Measurements from ENCODE around the gene AHCYL1.
A peak's percentile ranks its signal among the peaks of the same experiment; 100 is the strongest.
"Not testable (repeated sequence)": the region's sequence is repeated elsewhere in the genome, so short reads cannot be mapped to it uniquely, and the experiment has no call there.

The AHCYL1 gene

DNA sequence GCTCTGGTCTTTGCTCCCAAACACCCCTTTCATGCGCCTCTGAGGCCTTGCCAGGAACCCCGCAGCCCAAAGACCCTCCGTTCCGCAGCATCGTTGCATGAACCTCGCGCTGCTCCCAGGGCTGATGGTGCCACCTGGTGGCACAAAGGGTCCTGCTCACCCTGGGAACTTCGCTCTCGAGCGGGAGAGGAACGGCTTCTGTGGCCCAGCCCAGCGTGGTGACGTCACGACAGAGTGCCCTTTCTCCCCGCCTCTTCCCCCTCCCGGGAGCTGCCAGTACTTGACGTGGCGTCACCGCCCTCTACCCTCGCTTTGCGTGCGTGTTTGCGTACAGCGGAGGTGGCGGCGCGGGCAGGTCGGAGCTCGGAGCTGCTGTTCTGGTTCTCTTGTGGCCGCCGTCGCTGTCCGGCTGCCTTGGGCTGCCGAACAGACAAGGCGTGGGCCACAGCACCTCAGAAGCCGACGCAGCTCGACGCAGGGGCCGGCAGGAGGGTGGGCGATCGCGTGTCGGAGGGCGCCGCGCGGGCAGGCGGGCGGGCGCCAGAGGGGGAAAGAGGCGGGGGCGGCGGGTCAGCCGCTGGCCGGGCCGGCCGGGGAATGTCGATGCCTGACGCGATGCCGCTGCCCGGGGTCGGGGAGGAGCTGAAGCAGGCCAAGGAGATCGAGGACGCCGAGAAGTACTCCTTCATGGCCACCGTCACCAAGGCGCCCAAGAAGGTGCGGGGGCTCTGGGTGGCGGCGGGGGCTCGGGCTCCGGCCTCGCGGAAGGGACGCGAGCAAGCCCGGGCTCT lies at the start of gene AHCYL1:
TSS of gene AHCYL1 (plus strand) at position 310 of the 791 bp plus-strand sequence. CDS start at position 598, 288 bp downstream.
- Histone ChIP-seq H3K9me3 (ENCODE audit: control insufficient read depth, low read depth, low read length) (no peaks in the 10 kb centered on the region), H3K36me3 (ENCODE audit: control insufficient read depth, low read depth, low read length) (no peaks in the 10 kb centered on the region), H3K27me3 (ENCODE audit: control insufficient read depth, insufficient read depth, low read length) (no peaks in the 10 kb centered on the region), H3K27ac (ENCODE audit: low read length) (peak within 1 kb of the TSS; percentile 27), H3K4me1 (ENCODE audit: control insufficient read depth, low read depth, low read length) (peaks cover 19% of the 10 kb centered on the region), H3K9ac (ENCODE audit: low read length) (peak within 1 kb of the TSS; percentile 86), H3K4me3 (ENCODE audit: low read length) (peak within 1 kb of the TSS; percentile 90)

- H3K9me3 ChIP-seq (ENCODE audit: control insufficient read depth, low read depth, low read length) = no peaks in the 10 kb centered on the region
- no peak overlapping the region for H3K27ac ChIP-seq (ENCODE audit: low read length)
- no peaks in the 10 kb centered on the region for H3K27me3 ChIP-seq (ENCODE audit: control insufficient read depth, insufficient read depth, low read length)
- peaks cover 7% of the 10 kb centered on the region for H3K4me1 ChIP-seq (ENCODE audit: control insufficient read depth, low read depth, low read length)
- no peaks in the 10 kb centered on the region for H3K36me3 ChIP-seq (ENCODE audit: control insufficient read depth, low read depth, low read length)
- H3K4me3 ChIP-seq (ENCODE audit: low read length) = no peak overlapping the region
- no peak overlapping the region for H3K9ac ChIP-seq (ENCODE audit: low read length)
Observed at GRCh38 chr1:109935451-109935900, 49.1 kb upstream of the AHCYL1 start.

DNA sequence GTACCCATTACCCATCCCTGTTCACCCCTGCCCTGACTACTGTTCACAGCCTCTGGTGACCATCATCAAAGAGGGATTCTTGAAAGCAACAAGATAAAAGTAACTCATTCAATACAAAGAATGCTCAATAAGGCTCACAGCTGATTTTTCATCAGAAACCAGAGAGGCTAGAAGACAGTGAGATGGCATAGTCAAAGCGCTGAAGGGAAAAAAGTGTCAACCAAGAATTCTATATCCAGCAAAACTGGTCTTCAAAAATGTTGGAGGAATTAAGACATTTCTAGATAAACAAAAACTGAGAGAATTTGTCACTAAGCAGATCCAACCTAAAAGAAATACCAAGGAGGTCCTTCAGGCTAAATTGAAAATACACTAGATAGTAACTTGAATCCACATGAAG lies 46.8 kb upstream of the AHCYL1 start:
- Histone ChIP-seq H3K4me3 (ENCODE audit: low read length) (no peak overlapping the region), H3K4me1 (ENCODE audit: control insufficient read depth, low read depth, low read length) (no peaks in the 10 kb centered on the region), H3K9me3 (ENCODE audit: control insufficient read depth, low read depth, low read length) (no peaks in the 10 kb centered on the region), H3K27me3 (ENCODE audit: control insufficient read depth, insufficient read depth, low read length) (no peaks in the 10 kb centered on the region), H3K36me3 (ENCODE audit: control insufficient read depth, low read depth, low read length) (no peaks in the 10 kb centered on the region), H3K27ac (ENCODE audit: low read length) (no peak overlapping the region), H3K9ac (ENCODE audit: low read length) (no peak overlapping the region)

GRCh38 chr1:109938556-109938955 lies 46.0 kb upstream of the AHCYL1 start:
- Histone ChIP-seq H3K9ac (ENCODE audit: low read length) (no peak overlapping the region), H3K4me3 (ENCODE audit: low read length) (no peak overlapping the region), H3K9me3 (ENCODE audit: control insufficient read depth, low read depth, low read length) (no peaks in the 10 kb centered on the region), H3K27ac (ENCODE audit: low read length) (no peak overlapping the region), H3K4me1 (ENCODE audit: control insufficient read depth, low read depth, low read length) (no peaks in the 10 kb centered on the region), H3K27me3 (ENCODE audit: control insufficient read depth, insufficient read depth, low read length) (no peaks in the 10 kb centered on the region), H3K36me3 (ENCODE audit: control insufficient read depth, low read depth, low read length) (no peaks in the 10 kb centered on the region)

GRCh38 chr1:109942434-109942833 lies 42.1 kb upstream of the AHCYL1 start:
- no peaks in the 10 kb centered on the region for H3K36me3 ChIP-seq (ENCODE audit: control insufficient read depth, low read depth, low read length)
- H3K4me3 ChIP-seq (ENCODE audit: low read length) = no peak overlapping the region
- H3K27me3 ChIP-seq (ENCODE audit: control insufficient read depth, insufficient read depth, low read length) = no peaks in the 10 kb centered on the region
- no peaks in the 10 kb centered on the region for H3K9me3 ChIP-seq (ENCODE audit: control insufficient read depth, low read depth, low read length)
- no peak overlapping the region for H3K27ac ChIP-seq (ENCODE audit: low read length)
- H3K4me1 ChIP-seq (ENCODE audit: control insufficient read depth, low read depth, low read length) = no peaks in the 10 kb centered on the region
- H3K9ac ChIP-seq (ENCODE audit: low read length) = no peak overlapping the region

- H3K4me3 ChIP-seq (ENCODE audit: low read length) = no peak overlapping the region
- H3K4me1 ChIP-seq (ENCODE audit: control insufficient read depth, low read depth, low read length) = peaks cover 6% of the 10 kb centered on the region
- H3K27ac ChIP-seq (ENCODE audit: low read length) = no peak overlapping the region
- H3K9me3 ChIP-seq (ENCODE audit: control insufficient read depth, low read depth, low read length) = no peaks in the 10 kb centered on the region
- no peak overlapping the region for H3K9ac ChIP-seq (ENCODE audit: low read length)
- no peaks in the 10 kb centered on the region for H3K36me3 ChIP-seq (ENCODE audit: control insufficient read depth, low read depth, low read length)
- no peaks in the 10 kb centered on the region for H3K27me3 ChIP-seq (ENCODE audit: control insufficient read depth, insufficient read depth, low read length)
Observed at GRCh38 chr1:109944541-109944940, 40.0 kb upstream of the AHCYL1 start.

DNA sequence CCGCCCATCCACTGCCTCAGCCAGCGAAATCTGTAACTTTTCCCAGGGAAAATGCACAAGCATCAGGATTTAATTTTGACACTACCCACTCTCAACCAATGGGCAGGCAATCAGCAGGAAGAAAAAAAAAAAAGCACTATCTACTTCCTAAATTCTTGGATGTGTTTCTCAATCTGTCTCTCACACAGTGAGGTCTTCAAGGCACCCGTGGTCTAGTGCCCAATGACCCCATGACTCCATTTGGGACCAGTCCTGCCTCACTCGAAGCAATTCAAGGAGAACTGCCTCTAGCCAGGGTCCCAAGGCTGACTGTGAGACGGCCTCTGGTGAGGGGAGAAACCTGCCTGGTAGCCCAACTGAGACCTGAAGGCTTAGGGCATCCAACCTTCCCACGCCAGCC lies 38.1 kb upstream of the AHCYL1 start:
- no peak overlapping the region for H3K9ac ChIP-seq (ENCODE audit: low read length)
- no peaks in the 10 kb centered on the region for H3K36me3 ChIP-seq (ENCODE audit: control insufficient read depth, low read depth, low read length)
- H3K4me3 ChIP-seq (ENCODE audit: low read length) = no peak overlapping the region
- H3K27ac ChIP-seq (ENCODE audit: low read length) = no peak overlapping the region
- no peaks in the 10 kb centered on the region for H3K9me3 ChIP-seq (ENCODE audit: control insufficient read depth, low read depth, low read length)
- H3K27me3 ChIP-seq (ENCODE audit: control insufficient read depth, insufficient read depth, low read length) = no peaks in the 10 kb centered on the region
- H3K4me1 ChIP-seq (ENCODE audit: control insufficient read depth, low read depth, low read length) = peaks cover 6% of the 10 kb centered on the region

- H3K9ac ChIP-seq (ENCODE audit: low read length) = no peak overlapping the region
- H3K4me1 ChIP-seq (ENCODE audit: control insufficient read depth, low read depth, low read length) = peaks cover 6% of the 10 kb centered on the region
- H3K36me3 ChIP-seq (ENCODE audit: control insufficient read depth, low read depth, low read length) = no peaks in the 10 kb centered on the region
- H3K27ac ChIP-seq (ENCODE audit: low read length) = no peak overlapping the region
- no peaks in the 10 kb centered on the region for H3K9me3 ChIP-seq (ENCODE audit: control insufficient read depth, low read depth, low read length)
- H3K27me3 ChIP-seq (ENCODE audit: control insufficient read depth, insufficient read depth, low read length) = no peaks in the 10 kb centered on the region
- H3K4me3 ChIP-seq (ENCODE audit: low read length) = no peak overlapping the region
Observed at GRCh38 chr1:109947582-109948284, 36.8 kb upstream of the AHCYL1 start.

DNA sequence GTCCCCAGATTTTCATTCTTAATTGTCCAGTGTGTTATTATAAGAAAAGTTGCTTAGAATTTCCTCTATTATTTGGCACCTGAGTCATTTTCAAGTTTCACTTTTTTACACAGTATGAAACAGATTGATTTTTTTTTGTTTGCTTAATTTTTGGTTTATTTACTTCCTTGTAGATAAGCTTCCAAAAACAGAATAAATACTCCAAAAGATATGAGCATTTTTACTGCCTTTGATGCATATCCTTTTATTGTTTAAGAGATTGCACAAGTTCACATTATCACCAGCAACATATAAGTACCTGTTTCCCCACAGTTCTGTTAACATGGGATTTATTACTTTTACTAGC lies 36.3 kb upstream of the AHCYL1 start:
- H3K36me3 ChIP-seq (ENCODE audit: control insufficient read depth, low read depth, low read length) = no peaks in the 10 kb centered on the region
- no peak overlapping the region for H3K9ac ChIP-seq (ENCODE audit: low read length)
- H3K9me3 ChIP-seq (ENCODE audit: control insufficient read depth, low read depth, low read length) = no peaks in the 10 kb centered on the region
- H3K4me1 ChIP-seq (ENCODE audit: control insufficient read depth, low read depth, low read length) = peaks cover 6% of the 10 kb centered on the region
- no peak overlapping the region for H3K4me3 ChIP-seq (ENCODE audit: low read length)
- no peaks in the 10 kb centered on the region for H3K27me3 ChIP-seq (ENCODE audit: control insufficient read depth, insufficient read depth, low read length)
- H3K27ac ChIP-seq (ENCODE audit: low read length) = no peak overlapping the region

DNA sequence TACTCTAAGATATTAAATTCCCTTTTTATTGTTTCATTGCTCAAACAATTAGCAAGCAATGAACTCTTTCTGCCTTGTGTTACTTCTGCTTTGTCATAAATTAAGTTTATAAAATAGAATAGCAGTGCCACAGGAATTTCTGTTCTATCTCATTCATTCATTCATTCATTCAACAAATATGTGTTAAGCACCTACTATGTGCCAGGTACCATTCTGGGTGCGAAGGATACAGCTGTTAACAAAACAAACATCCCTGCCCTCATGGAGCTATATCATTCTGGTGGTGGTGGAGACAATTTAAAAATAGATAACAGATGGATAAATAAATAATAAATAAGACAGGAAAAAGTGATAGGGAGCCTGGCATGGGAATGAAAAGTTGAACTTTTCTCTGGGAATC lies 34.5 kb upstream of the AHCYL1 start:
- no peaks in the 10 kb centered on the region for H3K27me3 ChIP-seq (ENCODE audit: control insufficient read depth, insufficient read depth, low read length)
- H3K27ac ChIP-seq (ENCODE audit: low read length) = no peak overlapping the region
- H3K9me3 ChIP-seq (ENCODE audit: control insufficient read depth, low read depth, low read length) = no peaks in the 10 kb centered on the region
- H3K36me3 ChIP-seq (ENCODE audit: control insufficient read depth, low read depth, low read length) = no peaks in the 10 kb centered on the region
- H3K9ac ChIP-seq (ENCODE audit: low read length) = no peak overlapping the region
- H3K4me1 ChIP-seq (ENCODE audit: control insufficient read depth, low read depth, low read length) = peaks cover 6% of the 10 kb centered on the region
- H3K4me3 ChIP-seq (ENCODE audit: low read length) = no peak overlapping the region

- Histone ChIP-seq H3K4me3 (ENCODE audit: low read length) (no peak overlapping the region), H3K9me3 (ENCODE audit: control insufficient read depth, low read depth, low read length) (no peaks in the 10 kb centered on the region), H3K9ac (ENCODE audit: low read length) (no peak overlapping the region), H3K27me3 (ENCODE audit: control insufficient read depth, insufficient read depth, low read length) (no peaks in the 10 kb centered on the region), H3K27ac (ENCODE audit: low read length) (no peak overlapping the region), H3K4me1 (ENCODE audit: control insufficient read depth, low read depth, low read length) (peaks cover 6% of the 10 kb centered on the region), H3K36me3 (ENCODE audit: control insufficient read depth, low read depth, low read length) (no peaks in the 10 kb centered on the region)
Observed at GRCh38 chr1:109950509-109950908, 34.1 kb upstream of the AHCYL1 start.

DNA sequence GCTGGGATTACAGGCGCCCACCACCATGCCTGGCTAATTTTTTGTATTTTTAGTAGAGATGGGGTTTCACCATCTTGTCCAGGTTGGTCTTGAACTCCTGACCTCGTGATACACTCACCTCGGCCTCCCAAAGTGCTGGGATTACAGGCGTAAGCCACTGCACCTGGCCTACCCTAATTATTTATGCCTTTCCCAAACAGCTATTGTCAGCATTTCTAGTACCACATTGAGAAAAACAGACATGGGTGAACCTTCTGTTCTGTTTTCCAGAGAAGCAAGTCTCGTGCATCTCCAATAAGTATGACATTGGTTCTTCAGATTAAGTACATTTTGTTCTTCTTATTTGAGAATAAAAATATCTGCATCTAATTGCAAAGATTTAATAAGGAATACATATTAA lies 33.1 kb upstream of the AHCYL1 start:
- H3K9me3 ChIP-seq (ENCODE audit: control insufficient read depth, low read depth, low read length); H3K4me3 ChIP-seq (ENCODE audit: low read length); H3K4me1 ChIP-seq (ENCODE audit: control insufficient read depth, low read depth, low read length); H3K36me3 ChIP-seq (ENCODE audit: control insufficient read depth, low read depth, low read length); H3K27me3 ChIP-seq (ENCODE audit: control insufficient read depth, insufficient read depth, low read length); H3K9ac ChIP-seq (ENCODE audit: low read length); H3K27ac ChIP-seq (ENCODE audit: low read length): not testable (repeated sequence)
